Measurements from ENCODE around the gene EXOSC10. TPM values are rescaled to one million over a fixed set of nuclear protein-coding genes. Genes with fewer than 3 reads are reported as not detected.
"Not testable (repeated sequence)": the region's sequence is repeated elsewhere in the genome, so short reads cannot be mapped to it uniquely, and the experiment has no call there.

EXOSC10 gene
- total and polyA plus RNA-seq, 2 of the 13 experiments (the other 11 are each of a cell fraction or from before 2014, with no cell fraction given), result 48.4 to 67.6 TPM

GRCh38 chr1:11078631-11079030 is 21.0 kb downstream of the EXOSC10 start (continued):
- TF ChIP-seq ZNF879 (CRISPR knock-in tag; IDR thresholded peaks at IDR 0.05) (no peak), ZBTB3 (CRISPR knock-in tag; IDR thresholded peaks at IDR 0.05; ENCODE audit: borderline replicate concordance, low read depth) (no peak), MAFG (CRISPR knock-in tag; IDR thresholded peaks at IDR 0.05) (no peak)

DNA sequence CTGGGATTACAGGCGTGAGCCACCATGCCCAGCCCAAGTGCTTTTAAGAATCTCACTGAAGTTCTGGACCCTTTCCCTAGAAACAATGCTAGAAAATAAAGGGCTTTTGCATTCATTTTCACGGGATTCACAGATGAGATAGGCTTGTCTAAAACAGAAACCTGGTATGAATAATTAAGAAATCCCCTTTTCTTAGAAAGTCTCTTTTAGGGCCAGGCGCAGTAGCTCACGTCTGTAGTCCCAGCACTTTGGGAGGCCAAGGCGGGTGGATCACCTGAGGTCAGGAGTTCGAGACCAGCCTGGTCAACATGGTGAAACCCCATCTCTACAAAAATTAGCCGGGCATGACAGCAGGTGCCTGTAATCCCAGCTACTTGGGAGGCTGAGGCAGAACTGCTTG is 26.3 kb downstream of the EXOSC10 start:
- H3K9ac ChIP-seq (ENCODE audit: insufficient read depth, low read depth, low read length); DNase-seq (ENCODE audit: low spot score); intact Hi-C loops (cut with micrococcal nuclease; ENCODE audit: unreplicated experiment); H3K4me2 ChIP-seq (ENCODE audit: low read depth, low read length); POLR2A ChIA-PET; H3K9me3 ChIP-seq (ENCODE audit: low read length); H3K27me3 ChIP-seq (ENCODE audit: control insufficient read depth in 1 of 2, insufficient read depth in 2 of 2, low read length in 2 of 2); CTCF ChIA-PET (ENCODE audit: low intra/inter-chr PET ratio, low total read pairs); H4K20me1 ChIP-seq (ENCODE audit: insufficient read depth, low read length); H3K4me3 ChIP-seq (replicated peaks in 1 of 3; ENCODE audit: insufficient read depth in 1 of 3, low read depth in 2 of 3, low read length in 3 of 3); FAIRE-seq; BruUV-seq (replicated peaks); H3K4me1 ChIP-seq (ENCODE audit: insufficient read depth, low read length); H3K27ac ChIP-seq (ENCODE audit: extremely low read length, insufficient read depth, low read length); ATAC-seq; H3K79me2 ChIP-seq (ENCODE audit: insufficient read depth, low read length); in situ Hi-C loops (cut with HindIII; ENCODE audit: extremely low pct_ligation_motif_present, low pct_unique_long_range_greater_than_20kb); H2AFZ ChIP-seq (ENCODE audit: low read length): not testable (repeated sequence)
- WGBS (ENCODE audit: low lambda C conversion rate), result 97% methylated on average over 7 of the region's 7 CpGs
- peaks cover 47 to 90% of the 10 kb centered on the region in 2 experiments for H3K36me3 ChIP-seq (replicated peaks in 1 of 2; ENCODE audit: control insufficient read depth in 1 of 2, insufficient read depth in 2 of 2, low read length in 2 of 2)

DNA sequence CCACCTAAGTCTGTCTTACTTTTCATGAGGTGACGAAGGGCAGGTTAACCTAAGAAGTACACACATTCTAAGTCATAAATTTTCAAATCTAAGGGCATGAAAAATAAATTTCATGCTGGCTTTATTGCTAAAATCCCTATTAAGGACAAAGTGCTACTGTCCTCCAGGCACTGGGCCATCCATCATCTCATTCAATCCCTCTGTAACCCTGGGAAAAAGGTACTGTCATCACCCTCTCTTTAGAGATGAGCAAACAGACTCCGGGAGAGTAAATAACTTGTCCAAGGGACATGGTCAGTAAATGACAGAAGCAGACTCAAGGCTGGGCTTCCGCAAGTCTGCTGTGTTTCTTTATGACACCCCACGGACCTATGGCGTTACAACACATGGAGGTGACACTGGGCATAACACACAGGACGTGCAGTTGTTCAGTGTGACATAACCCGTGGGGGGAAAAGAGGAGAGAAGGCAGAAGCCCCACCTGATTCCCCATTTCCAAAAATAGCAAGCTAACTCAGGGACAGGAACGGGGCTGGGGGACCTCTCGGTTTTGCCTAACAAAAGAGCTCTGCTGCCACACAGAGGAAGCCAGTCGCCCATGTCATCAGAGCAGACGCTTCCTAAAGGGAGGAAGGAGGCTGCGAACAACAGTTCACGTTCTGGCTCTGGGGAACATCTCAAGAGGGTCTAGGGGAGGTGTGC is 27.3 kb downstream of the EXOSC10 start:
- no peaks in the 10 kb centered on the region for H3K9me3 ChIP-seq (ENCODE audit: low read length)
- H2AFZ ChIP-seq (ENCODE audit: low read length), result no peak overlapping the region
- no peak overlapping the region for H3K9ac ChIP-seq (ENCODE audit: insufficient read depth, low read depth, low read length)
- no peak overlapping the region for H3K27ac ChIP-seq (ENCODE audit: extremely low read length, insufficient read depth, low read length)
- peaks cover 49 to 93% of the 10 kb centered on the region in 2 experiments for H3K36me3 ChIP-seq (replicated peaks in 1 of 2; ENCODE audit: control insufficient read depth in 1 of 2, insufficient read depth in 2 of 2, low read length in 2 of 2)
- BruUV-seq (replicated peaks), result no TSS peak
- no peaks in the 10 kb centered on the region for H3K27me3 ChIP-seq (ENCODE audit: control insufficient read depth in 1 of 2, insufficient read depth in 2 of 2, low read length in 2 of 2)
- intact Hi-C loops (cut with micrococcal nuclease; ENCODE audit: unreplicated experiment), result no loop called here
- ATAC-seq (no peak), DNase-seq (ENCODE audit: low spot score) (no peak), FAIRE-seq (no peak)
- no peak overlapping the region for H3K4me2 ChIP-seq (ENCODE audit: low read depth, low read length)
- no peak overlapping the region for H3K4me3 ChIP-seq (replicated peaks in 1 of 3; ENCODE audit: insufficient read depth in 1 of 3, low read depth in 2 of 3, low read length in 3 of 3)
- ChIA-PET POLR2A (no interaction called here), CTCF (ENCODE audit: low intra/inter-chr PET ratio, low total read pairs) (no interaction called here)
- H3K79me2 ChIP-seq (ENCODE audit: insufficient read depth, low read length), result no peaks in the 10 kb centered on the region
- 99% methylated on average over 13 of the region's 13 CpGs for WGBS (ENCODE audit: low lambda C conversion rate)
- H4K20me1 ChIP-seq (ENCODE audit: insufficient read depth, low read length), result no peaks in the 10 kb centered on the region
- TF ChIP-seq ZNF792 (CRISPR knock-in tag; IDR thresholded peaks at IDR 0.05), result no peak
- TF ChIP-seq ZSCAN29 (CRISPR knock-in tag; conservative IDR thresholded peaks at IDR 0.05), result no peak
- no peak for TF ChIP-seq YEATS2 (CRISPR knock-in tag; IDR thresholded peaks at IDR 0.05; ENCODE audit: borderline replicate concordance)
- TF ChIP-seq STAT5B (CRISPR knock-in tag; IDR thresholded peaks at IDR 0.05), result no peak
- no peak for TF ChIP-seq ZNF777 (CRISPR knock-in tag; IDR thresholded peaks at IDR 0.05)
- in situ Hi-C loops (cut with HindIII; ENCODE audit: extremely low pct_ligation_motif_present, low pct_unique_long_range_greater_than_20kb), result no loop called here
- no peaks in the 10 kb centered on the region for H3K4me1 ChIP-seq (ENCODE audit: insufficient read depth, low read length)

All from HepG2 (cell line).